Measurements from ENCODE around the gene ABHD16B. TPM values are rescaled to one million over a fixed set of nuclear protein-coding genes. Genes with fewer than 3 reads are reported as not detected.
A peak's percentile ranks its signal among the peaks of the same experiment; 100 is the strongest.

ABHD16B gene
- total RNA-seq, 2 experiments from 2014 or later = not detected

DNA sequence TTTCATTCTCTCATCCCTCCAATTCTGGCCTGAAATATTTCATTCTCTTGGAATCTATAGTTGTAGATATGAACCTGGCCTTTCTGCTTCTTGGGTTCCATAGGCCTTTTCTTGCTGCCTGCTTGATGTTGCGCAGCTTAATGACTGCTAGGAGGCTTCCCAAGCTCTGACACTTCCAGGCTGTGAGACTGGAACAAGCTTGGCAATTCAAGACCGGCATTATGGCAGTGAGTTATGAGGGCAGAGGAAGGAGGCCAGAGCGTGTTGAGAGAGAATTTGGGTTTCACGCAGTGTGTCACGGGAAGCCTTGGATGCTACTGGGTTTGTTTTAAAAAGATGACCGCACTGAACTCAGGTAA, 32.7 kb downstream of the ABHD16B start:
- H3K9me3 Mint-ChIP-seq (ENCODE audit: low read depth) = no peaks in the 10 kb centered on the region
- H3K27ac Mint-ChIP-seq = no peak overlapping the region
- ATAC-seq (no peak), DNase-seq (no peak)
- H3K27me3 Mint-ChIP-seq = no peaks in the 10 kb centered on the region
- H3K36me3 Mint-ChIP-seq = peaks cover 14% of the 10 kb centered on the region
- H3K4me3 Mint-ChIP-seq = peak overlapping the region; percentile 59
- H3K4me1 Mint-ChIP-seq = peaks cover 33% of the 10 kb centered on the region
- CTCF ChIA-PET = interaction anchor here (0.7 to 1.5 kb wide), 4 partner anchors 9 to 398 kb away, joined by 3 read pairs; partner anchors contain the start of gene TPD52L2

DNA sequence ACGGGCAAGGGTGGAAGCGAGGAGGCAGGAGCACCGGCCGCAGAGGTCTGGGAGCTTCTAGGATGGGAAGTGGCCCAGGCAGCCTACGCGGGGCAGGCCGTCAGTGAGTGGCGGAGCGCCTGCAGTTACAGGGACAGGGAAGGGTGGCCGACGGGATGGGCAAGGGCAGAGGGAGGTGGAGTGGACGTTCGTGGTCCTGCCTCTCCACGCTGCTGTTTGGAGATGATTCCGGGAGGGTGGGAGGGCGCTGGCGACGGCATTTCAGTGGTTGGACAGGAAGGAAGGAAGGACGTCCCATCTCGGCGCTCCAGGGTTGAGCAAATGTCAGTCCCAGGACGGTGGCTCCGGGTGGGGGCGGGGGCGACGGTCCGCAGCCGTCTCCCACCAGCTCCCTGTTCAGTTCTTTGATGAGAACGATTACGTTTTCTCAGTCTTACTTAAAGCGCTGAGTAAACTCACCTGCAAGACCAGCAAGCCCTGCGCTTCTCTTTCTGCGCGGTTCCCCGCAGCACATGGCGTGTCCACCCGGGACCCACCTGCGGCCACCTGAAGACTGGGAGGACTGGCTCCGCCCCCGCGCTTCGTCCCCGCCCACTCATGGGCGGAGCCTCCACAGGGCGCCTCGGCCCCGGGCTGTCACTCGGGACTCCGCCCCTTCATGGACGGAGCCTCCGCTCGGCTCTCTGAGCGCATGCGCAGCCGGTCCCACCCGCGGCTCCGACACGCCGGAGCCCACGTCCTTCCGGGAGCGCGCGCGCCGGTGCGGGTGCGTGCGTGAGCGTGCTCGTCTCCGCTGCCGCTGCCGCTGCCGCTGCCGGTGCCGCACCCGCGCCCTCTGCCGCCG, 33.3 kb downstream of the ABHD16B start, which contains the start of gene DNAJC5:
Gene DNAJC5 (plus strand): TSS at position 769 of the 844 bp plus-strand sequence. CDS start 33,220 bp downstream, outside the sequence.
- H3K27ac Mint-ChIP-seq = peak within 1 kb of the TSS; percentile 97
- CTCF ChIA-PET = interaction anchor here (0.7 to 1.3 kb wide), 3 partner anchors 29 to 398 kb away, joined by 3 read pairs; partner anchors contain the start of gene TPD52L2
- peaks cover 16% of the 10 kb centered on the region for H3K36me3 Mint-ChIP-seq
- H3K27me3 Mint-ChIP-seq = no peaks in the 10 kb centered on the region
- ATAC-seq = peak; percentile 90
- peaks cover 38% of the 10 kb centered on the region for H3K4me1 Mint-ChIP-seq
- peak; percentile 97 for DNase-seq
- H3K9me3 Mint-ChIP-seq (ENCODE audit: low read depth) = no peaks in the 10 kb centered on the region
- H3K4me3 Mint-ChIP-seq = peak within 1 kb of the TSS; percentile 91

DNA sequence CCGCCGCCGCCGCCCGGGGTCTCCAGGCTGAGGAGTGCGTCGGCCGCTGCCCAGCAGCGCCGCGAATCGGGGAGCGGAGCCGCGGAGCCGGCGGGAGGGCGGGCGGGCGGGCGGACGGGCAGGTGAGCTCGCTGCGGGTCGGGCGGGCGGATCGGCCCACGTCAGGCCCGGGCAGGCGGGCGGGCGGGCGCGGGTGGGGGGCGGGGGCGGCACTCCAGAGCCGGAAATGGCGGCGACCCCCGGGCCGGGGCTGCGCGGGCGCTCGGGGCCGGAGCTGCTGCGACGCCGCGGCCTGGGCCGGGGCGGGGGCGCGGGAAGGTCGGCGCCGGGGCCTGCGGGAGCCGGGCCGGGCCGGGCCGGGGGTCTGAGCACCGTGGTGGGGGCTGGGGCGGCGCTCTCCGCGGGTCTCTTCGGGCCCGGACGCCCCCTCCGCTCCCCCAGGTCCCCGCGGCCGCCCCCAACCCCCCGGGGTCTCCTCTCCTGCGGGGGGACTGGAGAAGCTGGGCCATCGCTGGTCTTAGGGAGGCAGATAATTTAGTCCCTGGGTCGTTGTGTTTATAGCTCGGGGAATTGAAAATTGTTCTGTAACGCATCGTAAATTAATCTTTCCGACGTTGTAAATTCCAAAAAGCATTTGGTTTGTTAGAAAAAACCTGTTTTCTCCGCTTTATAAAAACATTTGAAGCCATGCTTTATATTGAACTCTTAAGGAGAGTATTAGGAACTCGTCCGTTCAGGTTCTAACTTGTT, 34.1 kb downstream of the ABHD16B start:
- ATAC-seq (no peak), DNase-seq (no peak)
- Mint-ChIP-seq H3K4me3 (peak overlapping the region; percentile 91), H3K27me3 (no peaks in the 10 kb centered on the region), H3K36me3 (peaks cover 15% of the 10 kb centered on the region), H3K4me1 (peaks cover 38% of the 10 kb centered on the region), H3K27ac (peak overlapping the region; percentile 97), H3K9me3 (ENCODE audit: low read depth) (no peaks in the 10 kb centered on the region)
- CTCF ChIA-PET = interaction anchor here (0.7 to 2.1 kb wide), 8 partner anchors 15 to 361 kb away, joined by 3 to 6 read pairs (median 4); partner anchors contain the start of genes ARFRP1, TPD52L2 and ZGPAT

DNA sequence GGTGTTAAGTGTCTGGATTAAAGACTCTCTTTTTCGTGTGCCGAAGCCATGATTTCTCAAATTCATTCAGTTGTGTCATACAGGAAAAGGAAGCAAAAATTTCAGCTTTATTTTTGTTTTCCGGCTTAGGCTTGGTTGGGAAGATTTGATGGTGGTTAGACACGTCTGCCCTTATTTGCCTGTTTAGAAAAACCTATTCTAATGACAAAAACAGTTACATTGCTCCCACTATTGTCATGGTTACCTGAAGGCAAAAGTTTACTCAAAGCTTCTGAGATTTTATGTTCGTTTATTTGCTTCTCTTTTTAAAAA, 34.6 kb downstream of the ABHD16B start:
- CTCF ChIA-PET = interaction anchor here (0.7 to 2.1 kb wide), 7 partner anchors 14 to 361 kb away, joined by 3 to 6 read pairs (median 4); partner anchors contain the start of genes ARFRP1 and ZGPAT
- DNase-seq = no peak
- Mint-ChIP-seq H3K27me3 (no peaks in the 10 kb centered on the region), H3K4me1 (peaks cover 41% of the 10 kb centered on the region), H3K27ac (peak overlapping the region; percentile 97), H3K4me3 (peak overlapping the region; percentile 91), H3K9me3 (ENCODE audit: low read depth) (no peaks in the 10 kb centered on the region), H3K36me3 (peaks cover 15% of the 10 kb centered on the region)
- no peak for ATAC-seq

DNA sequence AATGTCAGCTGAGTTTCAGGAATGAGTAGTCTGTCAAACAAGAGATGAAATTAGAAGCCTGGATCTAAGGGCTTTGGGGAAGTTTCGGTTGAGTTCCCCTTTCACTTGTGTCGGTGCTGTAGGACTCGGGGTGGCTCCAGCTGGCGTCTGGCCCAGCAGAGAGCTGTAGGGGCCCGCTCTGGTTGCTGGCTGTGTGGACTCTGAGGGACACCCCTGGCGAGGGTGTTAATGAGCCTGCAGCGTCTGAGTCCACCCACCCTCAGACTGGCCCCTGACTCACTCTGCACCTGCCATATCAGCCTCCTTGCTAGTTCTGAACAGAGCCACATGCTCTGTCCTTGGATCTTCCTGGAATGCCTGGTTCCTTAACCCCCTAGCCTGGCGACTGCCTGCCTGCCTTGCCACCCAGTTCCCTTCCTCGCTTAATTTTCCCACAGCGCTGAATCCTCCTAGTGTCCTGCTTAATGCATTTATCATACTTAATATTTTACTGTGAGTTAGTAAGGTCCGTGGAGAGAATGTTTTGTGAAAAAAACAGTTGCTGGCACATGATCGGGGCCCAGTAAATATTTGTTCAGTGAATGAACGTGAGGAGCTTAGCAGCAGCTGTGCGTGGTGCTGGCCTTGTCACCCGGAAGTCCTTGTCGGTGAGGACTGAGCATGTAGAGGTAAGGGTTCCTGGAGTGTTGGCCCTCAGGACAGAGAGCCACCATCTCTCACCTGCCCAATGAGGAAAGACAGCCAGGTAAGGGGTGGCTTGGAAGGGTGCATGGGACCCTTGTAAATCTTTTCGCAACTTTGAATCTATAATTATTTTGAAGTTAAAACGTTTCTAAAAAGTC, 35.2 kb downstream of the ABHD16B start:
- H3K4me1 Mint-ChIP-seq = peaks cover 47% of the 10 kb centered on the region

DNA sequence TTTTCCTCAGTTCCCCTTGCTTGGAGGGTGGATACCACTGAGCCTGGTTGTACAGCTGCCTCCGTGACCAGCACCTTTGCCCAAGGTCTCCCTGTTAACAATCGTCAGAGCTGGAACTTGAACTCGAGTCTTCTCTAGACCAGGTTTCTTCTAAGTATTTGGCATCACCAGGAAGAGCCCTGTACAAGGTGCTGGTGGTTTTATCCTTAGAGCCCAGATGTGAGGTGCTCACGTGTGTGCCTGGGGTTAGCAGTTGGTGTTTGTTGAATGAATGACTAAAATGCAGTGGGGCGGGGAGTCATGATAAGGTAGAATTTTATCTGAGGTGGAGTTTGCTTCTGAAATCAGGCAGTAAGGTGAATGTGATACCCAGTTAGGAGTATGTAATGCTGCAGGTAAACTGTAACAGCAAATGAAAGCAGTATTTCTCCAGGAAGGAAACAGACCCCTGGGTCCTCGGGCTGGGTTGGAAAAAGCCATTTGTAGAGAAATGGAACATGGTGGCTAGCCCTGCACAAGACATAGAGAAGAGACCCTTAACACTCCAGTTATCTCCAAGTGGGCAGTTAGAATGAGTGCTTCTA, 36.8 kb downstream of the ABHD16B start:
- Mint-ChIP-seq H3K9me3 (ENCODE audit: low read depth) (no peaks in the 10 kb centered on the region), H3K4me3 (no peak overlapping the region), H3K27ac (peak overlapping the region; percentile 25), H3K36me3 (peaks cover 19% of the 10 kb centered on the region), H3K27me3 (no peaks in the 10 kb centered on the region), H3K4me1 (peaks cover 57% of the 10 kb centered on the region)
- CTCF ChIA-PET = interaction anchor here (1.5 kb wide), 1 partner anchor 82 kb away, joined by 6 read pairs; the partner anchor contains the start of gene SAMD10
- no peak for ATAC-seq
- no peak for DNase-seq

More for the DNA sequence above, 35.2 kb downstream of the ABHD16B start:
- ATAC-seq = peak; percentile 10
- CTCF ChIA-PET = interaction anchor here (0.9 to 2.1 kb wide), 8 partner anchors 12 to 362 kb away, joined by 3 to 6 read pairs (median 4); partner anchors contain the start of genes ARFRP1, SAMD10 and ZGPAT
- Mint-ChIP-seq H3K27ac (peak overlapping the region; percentile 97), H3K27me3 (no peaks in the 10 kb centered on the region), H3K9me3 (ENCODE audit: low read depth) (no peaks in the 10 kb centered on the region), H3K36me3 (peaks cover 15% of the 10 kb centered on the region), H3K4me3 (peak overlapping the region; percentile 91)
- peak; percentile 54 for DNase-seq

DNA sequence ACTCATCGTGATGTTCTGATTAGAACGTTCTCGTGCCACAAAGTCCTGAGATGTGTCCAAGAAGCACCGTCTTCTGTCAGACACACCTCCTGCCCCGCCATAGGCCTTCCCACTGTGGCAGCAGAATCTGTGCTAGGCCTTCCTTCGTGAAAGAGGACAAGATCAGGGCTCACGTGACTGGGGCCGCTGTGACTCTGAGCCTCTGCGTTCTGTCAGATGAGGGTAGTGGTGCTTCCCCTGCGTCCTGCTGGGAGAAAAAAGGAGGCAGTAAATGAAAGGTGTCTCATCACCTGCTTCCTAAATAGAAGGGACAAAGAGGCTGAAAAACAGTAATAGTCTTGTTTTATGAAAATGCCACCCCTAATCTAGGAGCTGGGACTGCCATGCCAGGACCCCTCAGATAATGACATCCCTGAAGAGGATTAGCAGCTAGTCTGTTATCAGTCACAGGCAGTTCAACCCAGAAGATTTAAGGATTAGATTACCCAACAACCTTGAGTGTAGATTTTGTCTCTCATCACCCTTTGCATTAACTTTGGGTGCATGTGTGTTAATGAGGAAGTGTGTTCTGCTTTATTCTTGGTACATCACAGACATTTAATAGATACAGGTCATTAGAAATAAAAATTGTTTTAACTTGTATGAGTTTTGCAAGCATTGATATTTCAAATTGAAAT, 37.7 kb downstream of the ABHD16B start:
- no peak overlapping the region for H3K27ac Mint-ChIP-seq
- no peak overlapping the region for H3K4me3 Mint-ChIP-seq
- ATAC-seq (no peak), DNase-seq (no peak)
- H3K27me3 Mint-ChIP-seq = no peaks in the 10 kb centered on the region
- H3K9me3 Mint-ChIP-seq (ENCODE audit: low read depth) = no peaks in the 10 kb centered on the region
- peaks cover 19% of the 10 kb centered on the region for H3K36me3 Mint-ChIP-seq
- CTCF ChIA-PET = interaction anchor here (1.0 kb wide), 1 partner anchor 11 kb away, joined by 3 read pairs; no protein-coding TSS in a partner anchor
- peaks cover 62% of the 10 kb centered on the region for H3K4me1 Mint-ChIP-seq

DNA sequence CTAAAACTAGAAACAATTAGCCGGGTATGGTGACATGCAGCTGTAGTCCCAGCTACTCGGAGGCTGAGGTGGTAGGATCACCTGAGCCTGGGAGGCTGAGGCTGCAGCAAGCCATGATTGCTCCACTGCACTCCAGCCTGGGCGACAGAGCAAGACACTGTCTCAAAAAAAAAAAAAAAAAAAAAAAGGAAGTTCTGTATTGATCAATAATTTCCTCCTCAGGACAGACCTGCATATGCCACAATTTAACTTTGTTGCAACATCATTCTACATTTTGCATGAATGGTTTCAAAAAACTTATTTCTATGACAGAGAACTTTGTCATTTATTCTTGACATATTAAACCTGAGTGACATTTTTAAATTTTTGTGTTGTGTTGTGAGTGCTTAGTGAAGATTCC, 39.1 kb downstream of the ABHD16B start:
- H3K36me3 Mint-ChIP-seq = peaks cover 19% of the 10 kb centered on the region
- CTCF ChIA-PET = no interaction called here
- ATAC-seq = no peak
- no peak for DNase-seq
- no peak overlapping the region for H3K27ac Mint-ChIP-seq
- H3K27me3 Mint-ChIP-seq = no peaks in the 10 kb centered on the region
- no peak overlapping the region for H3K4me3 Mint-ChIP-seq
- peaks cover 59% of the 10 kb centered on the region for H3K4me1 Mint-ChIP-seq
- no peaks in the 10 kb centered on the region for H3K9me3 Mint-ChIP-seq (ENCODE audit: low read depth)

DNA sequence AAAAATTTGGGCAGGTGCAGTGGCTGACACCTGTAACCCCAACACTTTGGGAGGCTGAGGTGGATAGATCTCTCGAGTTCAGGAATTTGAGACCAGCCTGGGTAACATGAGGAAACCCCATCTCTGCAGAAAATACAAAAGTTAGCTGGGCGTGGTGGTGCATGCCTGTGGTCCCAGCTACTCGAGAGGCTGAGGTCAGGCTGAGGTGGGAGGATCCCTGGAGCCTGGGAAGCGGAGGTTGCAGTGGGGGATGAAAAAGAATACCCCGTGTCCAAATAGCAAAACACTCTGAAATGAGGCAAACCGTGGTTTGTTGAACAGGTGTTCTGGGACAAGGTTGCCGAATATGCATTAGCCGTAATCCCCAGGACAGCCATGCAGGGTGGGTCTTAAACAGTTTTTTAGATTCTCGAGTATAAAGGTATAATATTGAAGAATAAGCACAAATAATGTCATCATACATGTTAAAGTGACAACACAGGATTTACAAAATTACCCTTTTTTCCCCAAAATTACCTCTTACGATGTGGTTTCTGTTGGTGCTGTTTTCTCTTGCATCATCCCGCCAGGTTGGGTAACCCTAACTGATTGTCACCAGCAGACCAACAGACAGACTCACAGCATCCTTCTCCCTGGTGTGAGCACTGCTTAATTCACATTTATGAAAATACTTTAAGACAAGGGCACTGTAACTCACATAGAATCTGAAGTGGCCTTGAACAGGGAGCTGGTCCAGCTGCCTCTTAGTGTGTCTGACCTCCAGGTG, 42.7 kb downstream of the ABHD16B start:
- Mint-ChIP-seq H3K27me3 (no peaks in the 10 kb centered on the region), H3K4me3 (no peak overlapping the region), H3K36me3 (peaks cover 7% of the 10 kb centered on the region), H3K4me1 (peaks cover 37% of the 10 kb centered on the region), H3K27ac (peak overlapping the region; percentile 57), H3K9me3 (ENCODE audit: low read depth) (no peaks in the 10 kb centered on the region)
- CTCF ChIA-PET = interaction anchor here (1.1 to 1.4 kb wide), 2 partner anchors 23 to 70 kb away, joined by 3 read pairs; no protein-coding TSS in a partner anchor
- no peak for ATAC-seq
- DNase-seq = no peak

DNA sequence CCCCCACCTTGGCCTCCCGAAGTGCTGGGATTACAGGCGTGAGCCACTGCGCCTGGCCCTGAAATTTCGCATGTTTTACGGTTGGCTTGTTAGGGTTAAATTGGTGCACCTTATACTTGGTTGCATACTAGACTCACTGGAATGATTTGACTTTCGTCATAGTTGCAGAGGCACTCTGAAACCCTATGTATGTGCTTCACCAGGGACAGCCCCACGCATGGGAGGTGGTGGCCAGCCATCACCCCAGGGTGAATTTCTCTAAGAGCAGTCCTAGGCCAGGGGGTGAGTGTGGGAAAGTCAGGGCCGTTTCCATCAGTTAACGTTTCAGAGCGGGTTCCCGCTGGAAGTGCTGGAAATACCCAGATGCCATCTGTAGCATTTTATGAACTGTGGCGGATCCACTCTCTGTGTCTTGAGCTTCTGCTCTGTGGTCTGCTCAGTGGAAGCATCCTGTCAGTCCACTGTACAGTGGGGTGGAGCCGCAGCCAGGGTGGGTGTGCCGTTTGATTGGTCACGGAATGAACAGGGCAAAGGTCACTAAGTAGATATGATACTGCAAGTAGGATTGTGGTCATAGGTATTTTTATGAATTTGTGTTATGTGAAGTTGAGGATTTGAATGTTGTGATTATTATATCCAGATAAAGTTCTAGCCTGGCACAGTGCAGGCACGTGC, 46.8 kb downstream of the ABHD16B start:
- Mint-ChIP-seq H3K9me3 (ENCODE audit: low read depth) (no peaks in the 10 kb centered on the region), H3K4me1 (peaks cover 31% of the 10 kb centered on the region), H3K36me3 (peaks cover 6% of the 10 kb centered on the region), H3K4me3 (no peak overlapping the region), H3K27ac (no peak overlapping the region), H3K27me3 (no peaks in the 10 kb centered on the region)
- no peak for DNase-seq
- ATAC-seq = no peak
- CTCF ChIA-PET = interaction anchor here (1.1 to 2.2 kb wide), 2 partner anchors 15 to 70 kb away, joined by 3 to 6 read pairs; no protein-coding TSS in a partner anchor

DNA sequence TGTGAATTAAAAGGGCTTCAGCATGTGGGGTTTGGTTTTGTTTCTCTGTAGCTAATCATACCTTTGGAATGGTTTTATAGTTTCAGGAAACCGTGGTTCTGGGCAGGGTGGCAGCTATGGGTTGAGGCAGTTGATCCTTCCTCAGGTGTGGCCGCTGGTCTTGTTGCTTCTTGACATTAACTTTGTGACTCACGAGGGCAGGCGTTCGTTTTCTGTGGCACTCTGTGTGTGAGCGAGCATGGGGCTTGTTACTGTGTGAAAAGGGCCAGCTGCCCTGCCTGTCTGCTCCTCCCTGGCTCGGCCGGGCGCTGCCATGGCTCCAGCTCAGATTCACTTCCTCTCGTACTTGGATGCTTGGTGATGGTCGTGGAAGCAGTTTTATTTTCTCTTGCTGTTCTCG, 49.9 kb downstream of the ABHD16B start:
- Mint-ChIP-seq H3K27me3 (no peaks in the 10 kb centered on the region), H3K4me1 (peaks cover 24% of the 10 kb centered on the region), H3K9me3 (ENCODE audit: low read depth) (no peaks in the 10 kb centered on the region), H3K4me3 (no peak overlapping the region), H3K27ac (peak overlapping the region; percentile 33), H3K36me3 (peaks cover 18% of the 10 kb centered on the region)
- no peak for DNase-seq
- ATAC-seq = no peak
- CTCF ChIA-PET = interaction anchor here (0.6 to 2.1 kb wide), 9 partner anchors 9 to 151 kb away, joined by 3 to 7 read pairs (median 3); partner anchors contain the start of genes TPD52L2 and UCKL1

All from activated CD8-positive, alpha-beta memory T cell treated with anti-CD3 and anti-CD28 coated beads, Interleukin-2, amount 10 ng/mL, durations not matched to agents 7 days and 5 days (primary cell).